ENCODE data around the gene FGFR2.

GRCh38 chr10:121509796-121510195, 88.4 kb downstream of the FGFR2 start:
- TF ChIP-seq GABPA (IDR thresholded peaks at IDR 0.05; ENCODE audit: low read depth) = no peak
- no peak for TF ChIP-seq CTCF (IDR thresholded peaks at IDR 0.05)
- TF ChIP-seq RFX5 (IDR thresholded peaks at IDR 0.05; ENCODE audit: low read length) = no peak
- TF ChIP-seq SMC3 (IDR thresholded peaks at IDR 0.05; ENCODE audit: low read depth, low read length) = no peak
- no peak for TF ChIP-seq SIN3A (IDR thresholded peaks at IDR 0.05; ENCODE audit: borderline replicate concordance, low read depth, low read length)

Measured in SK-N-SH (cell line).